ENCODE data around the gene CTIF.
"Not testable (repeated sequence)": the region's sequence is repeated elsewhere in the genome, so short reads cannot be mapped to it uniquely, and the experiment has no call there.

Gene CTIF

DNA sequence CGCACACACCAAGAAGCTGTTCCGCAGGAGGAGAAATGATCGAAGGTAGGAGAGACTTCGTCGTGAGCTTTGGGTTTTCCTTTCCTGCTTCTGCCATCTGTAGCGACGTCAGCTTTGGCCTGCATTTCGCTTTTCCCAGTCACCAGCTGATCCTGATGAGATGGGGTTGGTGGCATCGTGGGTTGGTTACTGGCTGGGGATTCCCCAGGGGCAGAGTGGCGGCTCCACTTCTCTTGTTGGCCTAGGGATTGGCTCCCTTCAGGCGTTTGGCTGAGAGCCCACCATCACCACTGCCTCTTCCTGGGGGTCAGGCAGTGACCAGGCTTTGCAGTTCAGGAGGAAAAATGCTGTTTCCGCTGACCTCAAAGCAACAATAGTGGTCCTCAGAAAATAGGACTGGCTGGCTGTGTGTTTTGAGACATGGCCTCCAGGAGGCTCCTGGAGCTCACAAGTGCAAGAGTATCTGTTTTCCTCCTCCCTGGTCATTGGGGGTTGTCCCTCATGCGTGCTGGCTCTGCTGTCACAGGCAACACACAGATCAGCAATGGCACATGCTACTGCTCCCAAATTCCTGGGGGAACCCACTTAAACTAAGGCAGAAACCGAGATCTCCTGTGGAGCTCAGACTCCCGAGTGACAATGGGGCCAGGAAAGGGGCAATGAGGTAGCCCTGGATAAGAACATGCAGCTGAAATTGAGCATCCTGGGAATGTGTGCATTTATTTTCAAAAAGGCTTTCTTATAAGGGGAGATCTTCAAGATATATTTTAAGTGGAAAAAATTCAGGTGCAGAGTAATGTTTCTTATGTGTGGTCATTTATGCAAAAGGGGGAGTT is 173.0 kb downstream of the CTIF start:
- H3K4me3 Mint-ChIP-seq: no peak overlapping the region
- no peaks in the 10 kb centered on the region for H3K36me3 Mint-ChIP-seq (ENCODE audit: low read depth)
- H3K9me3 Mint-ChIP-seq: no peaks in the 10 kb centered on the region
- H3K27ac Mint-ChIP-seq: no peak overlapping the region
- no peaks in the 10 kb centered on the region for H3K4me1 Mint-ChIP-seq (ENCODE audit: low read depth)
- no peaks in the 10 kb centered on the region for H3K27me3 Mint-ChIP-seq

DNA sequence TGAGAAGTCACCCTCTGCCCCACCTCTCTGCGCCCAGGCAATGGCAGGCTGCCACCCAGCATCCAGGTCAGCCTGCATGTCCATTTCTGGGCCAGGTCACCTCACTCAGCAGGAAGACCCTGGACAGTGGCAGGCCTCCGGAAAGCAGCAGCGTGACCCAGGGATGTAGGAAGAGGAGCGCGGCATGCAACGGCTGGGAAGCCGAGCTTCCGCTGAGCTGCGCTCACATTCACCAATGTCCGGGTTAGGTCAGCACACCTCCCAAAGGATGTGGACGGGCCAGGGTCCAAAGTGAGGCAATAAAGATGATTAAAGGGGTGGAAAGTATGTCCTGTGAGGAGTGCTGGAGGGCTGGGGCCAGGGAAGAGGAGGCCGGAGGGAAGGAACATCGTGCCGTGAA is 174.5 kb downstream of the CTIF start:
- Mint-ChIP-seq H3K4me3 (no peak overlapping the region), H3K27ac (no peak overlapping the region)

DNA sequence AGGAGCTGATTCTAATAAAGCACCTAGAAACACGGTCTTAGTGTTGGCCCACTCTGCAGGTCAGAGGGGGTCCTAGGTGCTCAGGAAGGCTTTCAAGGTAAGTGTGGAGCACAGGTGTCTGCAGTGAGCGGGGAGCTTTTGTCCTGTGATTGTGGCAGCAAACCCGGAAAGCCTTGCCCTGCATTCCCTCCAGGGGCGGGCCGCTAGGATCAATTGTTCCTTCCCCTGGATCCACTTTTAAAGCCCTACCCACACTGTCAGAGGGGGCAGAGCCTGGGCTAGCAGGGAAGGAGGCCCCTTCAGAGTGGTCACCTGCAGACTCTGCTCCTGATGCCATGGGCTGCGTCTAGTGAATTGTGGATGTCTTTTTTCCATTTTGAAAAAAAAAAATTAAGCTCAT is 176.0 kb downstream of the CTIF start:
- H3K27ac Mint-ChIP-seq: no peak overlapping the region
- H3K9me3 Mint-ChIP-seq: no peaks in the 10 kb centered on the region
- H3K27me3 Mint-ChIP-seq: no peaks in the 10 kb centered on the region
- no peaks in the 10 kb centered on the region for H3K36me3 Mint-ChIP-seq (ENCODE audit: low read depth)
- H3K4me3 Mint-ChIP-seq: no peak overlapping the region
- H3K4me1 Mint-ChIP-seq (ENCODE audit: low read depth): no peaks in the 10 kb centered on the region

More for the DNA sequence above, 174.5 kb downstream of the CTIF start:
- no peaks in the 10 kb centered on the region for H3K9me3 Mint-ChIP-seq
- no peaks in the 10 kb centered on the region for H3K27me3 Mint-ChIP-seq
- H3K36me3 Mint-ChIP-seq (ENCODE audit: low read depth): no peaks in the 10 kb centered on the region
- H3K4me1 Mint-ChIP-seq (ENCODE audit: low read depth): no peaks in the 10 kb centered on the region

DNA sequence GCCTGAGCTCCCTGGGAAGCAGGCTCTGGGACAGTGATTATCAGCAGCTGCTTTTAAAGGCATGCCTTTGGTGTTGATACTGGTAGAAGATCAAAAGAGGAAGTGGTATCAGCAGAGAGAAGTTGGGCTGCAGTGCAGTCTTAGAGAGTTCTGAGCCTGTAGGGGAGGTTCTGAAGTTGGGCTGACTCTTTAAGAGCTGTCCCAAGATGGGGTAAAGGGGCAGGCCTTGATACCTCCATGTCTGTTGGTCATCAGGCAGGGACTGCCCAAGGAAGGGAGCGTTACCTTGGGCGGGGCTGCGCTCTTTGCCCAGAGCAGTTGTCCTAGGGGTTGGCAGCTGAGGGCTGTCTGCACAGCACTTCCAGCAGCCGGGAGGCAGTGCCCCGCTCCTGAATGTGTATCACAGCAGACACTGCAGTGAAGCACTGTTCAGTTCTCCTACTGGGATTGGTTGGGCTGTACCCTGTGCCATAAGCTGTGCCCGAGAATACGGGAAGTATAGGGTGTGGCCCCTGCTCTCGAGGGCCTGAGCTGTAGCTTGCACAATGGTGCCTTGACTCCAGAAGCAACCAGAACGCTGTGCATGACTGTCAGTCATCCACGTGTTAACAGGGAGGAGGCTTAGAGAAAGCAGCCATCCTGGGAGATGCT is 177.0 kb downstream of the CTIF start:
- no peaks in the 10 kb centered on the region for H3K4me1 Mint-ChIP-seq (ENCODE audit: low read depth)
- H3K36me3 Mint-ChIP-seq (ENCODE audit: low read depth): no peaks in the 10 kb centered on the region
- no peak overlapping the region for H3K27ac Mint-ChIP-seq
- H3K9me3 Mint-ChIP-seq: no peaks in the 10 kb centered on the region
- no peaks in the 10 kb centered on the region for H3K27me3 Mint-ChIP-seq
- no peak overlapping the region for H3K4me3 Mint-ChIP-seq

DNA sequence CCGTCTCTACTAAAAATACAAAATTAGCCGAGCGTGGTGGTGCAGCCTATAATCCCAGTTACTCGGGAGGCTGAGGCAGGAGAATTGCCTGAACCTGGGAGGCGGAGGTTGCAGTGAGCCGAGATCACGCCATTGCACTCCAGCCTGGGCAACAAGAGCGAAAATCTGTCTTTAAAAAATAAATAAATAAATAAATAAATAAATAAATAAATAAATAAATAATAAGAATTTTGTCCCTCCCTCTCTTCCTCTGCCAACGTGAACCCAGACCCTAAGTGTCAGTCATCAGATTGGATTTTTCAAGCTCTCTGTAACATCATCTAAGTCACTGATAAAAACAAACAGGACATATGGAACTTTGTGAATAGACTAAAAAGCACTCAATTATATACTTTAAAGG is 178.4 kb downstream of the CTIF start:
- H3K27me3 Mint-ChIP-seq; H3K9me3 Mint-ChIP-seq; H3K36me3 Mint-ChIP-seq (ENCODE audit: low read depth); H3K4me3 Mint-ChIP-seq; H3K27ac Mint-ChIP-seq; H3K4me1 Mint-ChIP-seq (ENCODE audit: low read depth): not testable (repeated sequence)

DNA sequence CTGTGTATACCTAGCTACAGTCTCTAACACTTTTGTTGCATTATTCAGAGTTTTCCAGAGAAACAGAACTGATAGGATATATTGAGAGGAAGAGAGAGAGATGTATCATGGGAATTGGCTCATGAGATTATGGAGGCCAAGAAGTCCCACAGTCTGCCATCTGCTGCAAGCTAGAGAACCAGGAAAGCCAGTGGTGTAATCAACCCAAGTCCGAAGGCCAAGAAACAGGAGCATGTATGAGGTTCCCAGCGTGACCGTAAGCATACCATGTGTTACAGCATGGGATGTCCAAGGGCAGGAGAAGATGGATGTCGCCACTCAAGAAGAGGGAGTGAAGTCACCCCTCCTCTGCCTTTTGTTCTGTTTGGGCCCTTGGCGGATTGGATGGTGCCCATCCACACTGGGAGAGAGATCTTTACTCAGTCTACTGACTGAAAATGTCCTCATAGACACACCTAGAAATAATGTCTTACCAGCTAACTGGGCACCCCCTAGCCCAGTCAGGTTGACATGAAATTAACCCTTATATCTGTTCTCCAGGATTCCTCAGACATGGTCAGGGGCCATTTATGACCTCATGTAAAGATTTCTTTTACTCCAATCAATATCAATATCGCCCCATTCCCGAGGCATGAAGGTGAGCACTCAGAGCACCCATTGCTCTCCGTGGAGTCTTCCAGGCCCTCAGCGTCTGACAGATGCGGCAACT is 179.6 kb downstream of the CTIF start:
- no peak overlapping the region for H3K4me3 Mint-ChIP-seq
- H3K27ac Mint-ChIP-seq: no peak overlapping the region
- H3K27me3 Mint-ChIP-seq: no peaks in the 10 kb centered on the region
- no peaks in the 10 kb centered on the region for H3K36me3 Mint-ChIP-seq (ENCODE audit: low read depth)
- H3K9me3 Mint-ChIP-seq: no peaks in the 10 kb centered on the region
- H3K4me1 Mint-ChIP-seq (ENCODE audit: low read depth): no peaks in the 10 kb centered on the region

DNA sequence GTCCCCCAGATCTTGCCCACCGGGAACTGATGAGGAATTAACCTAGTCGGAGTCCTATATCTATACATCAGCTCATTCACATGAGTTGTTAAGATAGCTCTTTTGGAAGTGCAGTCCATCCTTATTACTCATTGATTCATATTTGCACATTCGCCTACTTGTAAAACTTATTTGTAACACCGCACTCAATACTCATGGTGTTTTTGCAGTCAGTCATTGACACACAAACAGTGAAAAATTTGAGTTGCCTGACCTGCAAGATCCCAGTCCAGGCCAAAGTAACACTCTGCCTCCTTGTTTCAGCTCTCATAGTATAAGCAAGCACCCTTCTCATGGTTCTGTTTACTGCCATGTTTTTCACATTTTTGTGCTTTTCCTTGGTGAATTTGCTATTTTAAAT is 180.6 kb downstream of the CTIF start:
- Mint-ChIP-seq H3K27ac (no peak overlapping the region), H3K9me3 (no peaks in the 10 kb centered on the region), H3K36me3 (ENCODE audit: low read depth) (no peaks in the 10 kb centered on the region), H3K4me3 (no peak overlapping the region), H3K27me3 (no peaks in the 10 kb centered on the region), H3K4me1 (ENCODE audit: low read depth) (no peaks in the 10 kb centered on the region)

DNA sequence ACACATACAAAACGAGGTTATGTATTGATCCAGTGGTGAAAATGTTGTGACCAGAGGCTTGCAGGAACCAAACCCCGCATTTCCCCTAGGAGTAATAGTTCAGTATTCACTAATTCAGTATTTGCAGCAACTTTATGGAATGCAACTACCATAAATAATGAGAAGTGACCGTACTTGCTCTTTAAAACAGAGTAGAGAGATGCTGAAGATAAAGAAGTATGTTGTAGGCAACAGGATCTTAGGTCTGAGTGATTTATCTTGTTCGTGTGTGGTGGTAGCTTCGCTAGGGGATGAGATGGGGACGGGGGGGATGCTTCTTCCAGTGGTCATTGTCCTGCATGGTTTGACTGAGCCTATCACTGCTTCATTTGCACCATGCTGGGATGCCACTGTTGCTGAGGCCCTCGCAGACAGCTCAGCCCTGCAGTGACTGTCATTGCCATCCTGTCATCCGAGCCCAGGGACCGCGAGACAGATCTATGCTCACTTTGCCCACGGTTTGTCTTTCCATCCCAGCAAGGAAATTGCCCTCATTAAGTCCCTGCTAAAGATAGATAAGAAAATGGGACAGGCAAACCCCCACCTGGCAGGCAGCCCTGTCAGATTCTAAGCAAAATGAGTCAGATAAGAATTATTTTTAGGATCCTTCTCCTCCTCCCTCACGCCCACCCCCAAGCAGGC is 181.3 kb downstream of the CTIF start:
- no peaks in the 10 kb centered on the region for H3K9me3 Mint-ChIP-seq
- no peaks in the 10 kb centered on the region for H3K27me3 Mint-ChIP-seq
- no peak overlapping the region for H3K4me3 Mint-ChIP-seq
- no peak overlapping the region for H3K27ac Mint-ChIP-seq
- no peaks in the 10 kb centered on the region for H3K36me3 Mint-ChIP-seq (ENCODE audit: low read depth)
- no peaks in the 10 kb centered on the region for H3K4me1 Mint-ChIP-seq (ENCODE audit: low read depth)

DNA sequence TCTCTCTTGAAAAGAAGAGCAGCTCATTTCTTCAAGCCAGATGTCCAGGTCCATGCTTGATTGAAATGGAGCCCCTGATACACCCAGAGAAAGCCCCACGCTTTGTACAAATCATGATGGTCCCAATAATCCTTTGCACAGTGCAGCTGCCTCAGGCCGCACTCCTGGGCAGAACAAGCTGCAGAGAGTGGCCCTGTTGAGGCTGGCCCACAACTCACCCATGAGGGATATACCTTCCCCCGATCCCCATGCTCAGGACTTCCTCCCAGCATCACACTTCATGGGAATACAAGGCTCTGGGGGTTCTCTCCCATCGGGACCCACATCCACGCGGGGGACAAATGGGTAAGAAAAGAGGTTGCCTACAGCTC is 181.8 kb downstream of the CTIF start:
- Mint-ChIP-seq H3K27ac (no peak overlapping the region), H3K27me3 (no peaks in the 10 kb centered on the region), H3K4me3 (no peak overlapping the region), H3K9me3 (no peaks in the 10 kb centered on the region), H3K4me1 (ENCODE audit: low read depth) (no peaks in the 10 kb centered on the region), H3K36me3 (ENCODE audit: low read depth) (no peaks in the 10 kb centered on the region)

DNA sequence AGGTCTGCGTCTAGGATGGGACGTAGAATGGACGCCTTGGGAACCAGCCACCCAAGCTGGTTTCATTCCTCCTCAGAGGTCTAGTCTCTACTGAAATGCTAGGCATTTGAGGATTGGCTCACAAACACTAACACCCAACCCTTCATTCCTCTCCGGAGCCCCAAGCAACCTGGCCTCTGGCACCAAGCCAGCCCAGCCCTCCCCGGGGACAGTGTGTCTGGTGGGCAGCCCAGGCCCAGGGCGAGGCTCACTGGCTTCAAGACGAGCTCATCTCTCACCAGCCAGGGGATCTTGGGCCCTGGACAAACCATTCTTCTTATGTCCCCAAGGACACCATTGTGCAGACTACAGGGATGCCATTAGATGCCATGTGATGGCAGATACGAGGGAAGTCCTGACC is 182.5 kb downstream of the CTIF start:
- no peaks in the 10 kb centered on the region for H3K36me3 Mint-ChIP-seq (ENCODE audit: low read depth)
- H3K4me3 Mint-ChIP-seq: no peak overlapping the region
- H3K4me1 Mint-ChIP-seq (ENCODE audit: low read depth): no peaks in the 10 kb centered on the region
- no peaks in the 10 kb centered on the region for H3K27me3 Mint-ChIP-seq
- H3K9me3 Mint-ChIP-seq: no peaks in the 10 kb centered on the region
- no peak overlapping the region for H3K27ac Mint-ChIP-seq

DNA sequence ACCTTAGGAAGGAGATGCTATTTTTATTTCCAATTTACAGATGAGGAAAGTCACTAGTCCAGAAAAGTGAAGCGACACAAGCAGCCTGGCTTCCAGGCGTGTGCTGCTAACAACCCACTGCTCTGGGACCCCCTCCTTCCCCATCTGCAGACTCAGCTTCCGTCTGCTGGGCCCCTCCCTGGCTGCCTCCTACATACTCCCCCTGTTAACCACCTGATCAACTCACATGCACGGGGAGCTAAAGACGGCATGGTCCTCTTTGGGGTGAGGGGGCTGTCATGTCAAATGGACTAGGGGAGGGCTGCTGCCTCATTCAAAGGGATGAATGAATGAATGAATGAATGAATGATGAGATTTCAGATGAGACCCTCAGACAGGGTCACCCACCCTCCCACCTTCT is 184.2 kb downstream of the CTIF start:
- H3K36me3 Mint-ChIP-seq (ENCODE audit: low read depth): no peaks in the 10 kb centered on the region
- H3K27me3 Mint-ChIP-seq: no peaks in the 10 kb centered on the region
- H3K27ac Mint-ChIP-seq: no peak overlapping the region
- no peak overlapping the region for H3K4me3 Mint-ChIP-seq
- no peaks in the 10 kb centered on the region for H3K9me3 Mint-ChIP-seq
- H3K4me1 Mint-ChIP-seq (ENCODE audit: low read depth): no peaks in the 10 kb centered on the region

DNA sequence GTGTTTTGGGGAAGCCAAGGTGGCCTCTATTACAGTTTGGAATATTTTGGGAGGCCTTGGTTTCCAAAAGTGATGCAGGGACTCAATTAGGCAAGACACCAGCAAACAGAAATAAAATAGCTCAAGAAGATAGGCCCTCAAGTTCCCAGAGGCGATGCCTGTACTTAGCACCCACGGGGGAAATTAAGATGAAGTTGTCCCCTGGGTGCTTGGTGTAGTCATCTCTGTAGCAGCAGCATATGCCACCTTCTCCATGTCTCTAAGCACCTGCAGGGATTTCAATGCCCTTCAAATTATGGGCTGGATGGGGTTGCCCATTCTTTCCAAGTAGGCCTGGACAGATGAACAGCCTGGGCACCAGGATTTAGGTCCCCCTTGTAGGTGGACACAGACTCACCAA is 185.0 kb downstream of the CTIF start:
- no peaks in the 10 kb centered on the region for H3K4me1 Mint-ChIP-seq (ENCODE audit: low read depth)
- H3K27ac Mint-ChIP-seq: no peak overlapping the region
- H3K9me3 Mint-ChIP-seq: no peaks in the 10 kb centered on the region
- no peaks in the 10 kb centered on the region for H3K36me3 Mint-ChIP-seq (ENCODE audit: low read depth)
- H3K4me3 Mint-ChIP-seq: no peak overlapping the region
- H3K27me3 Mint-ChIP-seq: no peaks in the 10 kb centered on the region

DNA sequence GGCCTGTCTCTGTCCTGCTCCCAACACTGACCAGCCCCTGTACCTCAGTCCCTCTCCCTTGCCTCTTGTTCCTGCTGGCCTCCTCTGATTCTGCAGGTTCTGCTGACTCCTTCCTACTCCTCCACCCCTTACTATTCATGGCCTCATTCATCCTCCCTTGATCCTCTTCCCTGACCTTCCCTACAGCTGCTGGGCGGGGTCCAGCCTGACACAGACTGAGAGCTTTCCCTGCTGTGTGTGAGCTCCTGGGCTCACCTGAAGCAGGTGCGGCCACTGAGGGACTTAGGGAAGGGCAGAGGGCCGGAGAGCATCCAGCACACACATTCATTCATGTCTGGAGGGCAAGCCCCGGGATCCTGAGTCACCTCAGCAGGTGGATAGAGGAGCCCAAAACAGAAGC is 185.6 kb downstream of the CTIF start:
- H3K36me3 Mint-ChIP-seq (ENCODE audit: low read depth): no peaks in the 10 kb centered on the region
- H3K9me3 Mint-ChIP-seq: no peaks in the 10 kb centered on the region
- H3K27me3 Mint-ChIP-seq: no peaks in the 10 kb centered on the region
- H3K4me1 Mint-ChIP-seq (ENCODE audit: low read depth): no peaks in the 10 kb centered on the region
- H3K27ac Mint-ChIP-seq: no peak overlapping the region
- no peak overlapping the region for H3K4me3 Mint-ChIP-seq

DNA sequence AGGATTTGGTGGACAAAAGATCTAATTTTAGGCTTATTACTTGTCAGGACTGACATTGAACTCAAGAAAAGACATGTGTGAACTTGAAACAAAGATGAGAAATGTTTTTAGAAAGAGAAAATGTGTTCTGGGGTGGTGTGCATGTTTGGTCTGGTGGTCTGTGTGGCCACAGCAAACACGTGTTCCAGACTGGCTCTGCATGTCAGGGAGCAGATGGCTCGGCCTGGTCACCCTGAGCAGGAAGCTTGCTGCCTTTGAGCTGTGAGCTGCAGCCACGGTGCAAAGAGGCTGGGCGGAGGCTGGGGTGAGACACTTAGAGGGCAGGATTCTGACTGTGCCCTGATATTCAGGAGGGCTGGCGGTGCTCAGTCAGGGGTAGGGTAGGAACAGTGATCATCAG is 186.1 kb downstream of the CTIF start:
- Mint-ChIP-seq H3K4me1 (ENCODE audit: low read depth) (no peaks in the 10 kb centered on the region), H3K4me3 (no peak overlapping the region), H3K27me3 (no peaks in the 10 kb centered on the region), H3K9me3 (no peaks in the 10 kb centered on the region), H3K36me3 (ENCODE audit: low read depth) (no peaks in the 10 kb centered on the region), H3K27ac (no peak overlapping the region)

DNA sequence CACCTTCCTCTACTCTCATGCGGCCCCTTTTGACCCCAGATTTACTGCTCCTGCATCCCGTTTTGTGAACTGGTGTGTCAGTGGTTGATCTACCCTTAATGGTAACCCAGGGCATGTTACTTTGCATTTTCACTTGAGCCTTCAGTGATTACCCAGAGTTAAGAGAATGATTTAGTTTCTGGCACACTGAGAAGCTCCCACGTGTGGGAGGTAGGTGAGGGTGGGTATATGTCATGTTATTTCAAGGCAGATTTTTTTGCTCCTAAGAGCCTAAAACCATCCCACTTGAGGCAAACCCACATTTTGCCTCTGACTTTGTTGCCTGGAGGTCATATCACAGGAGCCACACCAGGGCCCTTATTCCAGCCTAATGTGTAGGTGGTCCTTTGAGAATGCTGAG is 186.7 kb downstream of the CTIF start:
- Mint-ChIP-seq H3K27ac (no peak overlapping the region), H3K27me3 (no peaks in the 10 kb centered on the region), H3K36me3 (ENCODE audit: low read depth) (no peaks in the 10 kb centered on the region), H3K4me3 (no peak overlapping the region), H3K9me3 (no peaks in the 10 kb centered on the region), H3K4me1 (ENCODE audit: low read depth) (no peaks in the 10 kb centered on the region)

Data from stimulated activated naive CD8-positive, alpha-beta T cell treated with anti-CD3 and anti-CD28 coated beads, Interleukin-15, Interleukin-2, amounts not matched to agents 100 ng/mL and 50 ng/mL, for 24 hours (primary cell).